Astrocyte (in vitro differentiated cells and primary cell): Measurements from ENCODE around the gene ADCY1.

Experiments
- CTCF ChIP-seq: IDR thresholded peaks from 2 replicates; pipeline ENCODE4 v1.5.1; 2011; ENCODE audit warnings: low read depth, mild to moderate bottlenecking, inconsistent platforms, low read length, moderate library complexity; ENCODE audit not compliant: insufficient read depth
- EZH2 ChIP-seq: IDR thresholded peaks from 2 replicates; pipeline ENCODE4 v1.6.1; 2012; ENCODE audit warnings: mild to moderate bottlenecking, low read length, inconsistent platforms; ENCODE audit not compliant: insufficient read depth

- no peak for TF ChIP-seq CTCF
- TF ChIP-seq EZH2: no peak
Measured at GRCh38 chr7:45543473-45543872, 30.7 kb upstream of the ADCY1 start.
